Vagina (tissue), 2 donors: ENCODE measurements around the gene PLP1. TPM values are rescaled to one million over a fixed set of nuclear protein-coding genes. Genes with fewer than 3 reads are reported as not detected.
"Not testable (repeated sequence)": the region's sequence is repeated elsewhere in the genome, so short reads cannot be mapped to it uniquely, and the experiment has no call there.

Experiments
- DNase-seq, 2 donors: peaks; one replicate each; pipeline ENCODE4 v3.0.0-alpha.2; 2017; ENCODE audit errors: extremely low spot score in 2 of 2
- H3K27ac ChIP-seq: fragments of 200-600 bp; sonication (generic); one replicate; pipeline ENCODE4 v1.5.1; 2019
- H3K27me3 ChIP-seq: fragments of 200-600 bp; sonication (generic); one replicate; pipeline ENCODE4 v1.5.1; 2019
- H3K36me3 ChIP-seq, 2 donors: fragments of 200-600 bp; sonication (generic); one replicate each; pipeline ENCODE4 v1.5.1; 2017 to 2019
- H3K4me1 ChIP-seq: fragments of 200-600 bp; sonication (generic); one replicate; pipeline ENCODE4 v1.5.1; 2019
- H3K4me3 ChIP-seq, 2 donors: fragments of 200-600 bp; sonication (generic); 1 replicate in 1 of 2; 2 replicates in 1 of 2; pipeline ENCODE4 v1.5.1; 2016 to 2019
- H3K9me3 ChIP-seq: fragments of 200-600 bp; sonication (generic); one replicate; pipeline ENCODE4 v1.5.1; 2019
- POLR2A ChIP-seq, 2 donors: fragments of 450-650 bp; IDR thresholded peaks; one replicate each; pipeline ENCODE4 v1.6.1; 2017; ENCODE audit warnings: antibody characterized with exemption in 2 of 2, mild to moderate bottlenecking in 2 of 2, moderate library complexity in 2 of 2
- POLR2AphosphoS5 ChIP-seq, 2 donors: sonication (generic); formaldehyde crosslinking; IDR thresholded peaks; one replicate each; pipeline ENCODE4 v1.9.0; 2017; ENCODE audit warnings: antibody characterized with exemption in 2 of 2, mild to moderate bottlenecking in 2 of 2, low read depth in 1 of 2; ENCODE audit not compliant: insufficient read depth in 1 of 2
- intact Hi-C: fragments of 100-400 bp; cut with DNase I; formaldehyde crosslinking; loops from one replicate; pipeline ENCODE4 v1.15.1; 2023
- total RNA-seq: library from RNA; depleted of rRNA; stranded (reverse); fragments of >200 nt; gene quantifications from one replicate; pipeline ENCODE4 v1.2.3, GENCODE V29; 2016
- TF ChIP-seq, protein P1 (sequence below), 3 experiments: fragments of 450-650 bp in 2 of 3; fragments of 200-600 bp in 1 of 3; sonication (generic) in 1 of 3; IDR thresholded peaks; one replicate each; pipeline ENCODE4 v1.5.1; 2017 to 2019; ENCODE audit warnings: antibody characterized with exemption in 3 of 3, mild to moderate bottlenecking in 2 of 3, moderate library complexity in 2 of 3

Gene PLP1
- total RNA-seq, 1 donor from 2014 or later: 8.8 TPM

DNA sequence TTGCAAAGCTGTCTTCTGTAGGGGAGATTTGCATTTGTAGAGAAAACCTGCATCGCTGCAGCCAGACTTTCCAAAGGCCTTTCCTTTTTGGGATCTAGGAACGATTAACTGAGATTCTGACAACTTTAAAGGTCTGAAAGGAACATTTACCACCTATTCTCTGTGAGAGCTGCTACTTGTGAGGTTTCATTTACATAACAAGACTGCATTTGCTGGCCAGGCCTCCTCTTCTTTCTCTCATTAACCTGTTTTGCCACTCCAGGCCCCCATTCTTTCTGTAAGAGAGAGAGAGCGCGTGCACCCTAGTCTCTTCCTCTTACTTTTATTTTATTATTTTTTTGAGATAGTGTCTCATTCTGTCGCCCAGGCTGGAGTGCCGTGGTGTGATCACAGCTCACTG is 34.3 kb upstream of the PLP1 start:
- H3K27me3 ChIP-seq: no peaks in the 10 kb centered on the region
- no peaks in the 10 kb centered on the region for H3K36me3 ChIP-seq
- H3K27ac ChIP-seq: no peak overlapping the region
- DNase-seq: no peak
- intact Hi-C loops: no loop called here
- TF ChIP-seq, protein P1, sequence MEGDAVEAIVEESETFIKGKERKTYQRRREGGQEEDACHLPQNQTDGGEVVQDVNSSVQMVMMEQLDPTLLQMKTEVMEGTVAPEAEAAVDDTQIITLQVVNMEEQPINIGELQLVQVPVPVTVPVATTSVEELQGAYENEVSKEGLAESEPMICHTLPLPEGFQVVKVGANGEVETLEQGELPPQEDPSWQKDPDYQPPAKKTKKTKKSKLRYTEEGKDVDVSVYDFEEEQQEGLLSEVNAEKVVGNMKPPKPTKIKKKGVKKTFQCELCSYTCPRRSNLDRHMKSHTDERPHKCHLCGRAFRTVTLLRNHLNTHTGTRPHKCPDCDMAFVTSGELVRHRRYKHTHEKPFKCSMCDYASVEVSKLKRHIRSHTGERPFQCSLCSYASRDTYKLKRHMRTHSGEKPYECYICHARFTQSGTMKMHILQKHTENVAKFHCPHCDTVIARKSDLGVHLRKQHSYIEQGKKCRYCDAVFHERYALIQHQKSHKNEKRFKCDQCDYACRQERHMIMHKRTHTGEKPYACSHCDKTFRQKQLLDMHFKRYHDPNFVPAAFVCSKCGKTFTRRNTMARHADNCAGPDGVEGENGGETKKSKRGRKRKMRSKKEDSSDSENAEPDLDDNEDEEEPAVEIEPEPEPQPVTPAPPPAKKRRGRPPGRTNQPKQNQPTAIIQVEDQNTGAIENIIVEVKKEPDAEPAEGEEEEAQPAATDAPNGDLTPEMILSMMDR (IDR thresholded peaks at IDR 0.05): no peak
- TF ChIP-seq POLR2A (IDR thresholded peaks at IDR 0.05): no peak
- TF ChIP-seq POLR2AphosphoS5 (IDR thresholded peaks at IDR 0.05; ENCODE audit: insufficient read depth in 1 of 2, low read depth in 1 of 2): no peak
- H3K4me3 ChIP-seq: no peak overlapping the region
- H3K9me3 ChIP-seq: no peaks in the 10 kb centered on the region
- H3K4me1 ChIP-seq: no peaks in the 10 kb centered on the region

DNA sequence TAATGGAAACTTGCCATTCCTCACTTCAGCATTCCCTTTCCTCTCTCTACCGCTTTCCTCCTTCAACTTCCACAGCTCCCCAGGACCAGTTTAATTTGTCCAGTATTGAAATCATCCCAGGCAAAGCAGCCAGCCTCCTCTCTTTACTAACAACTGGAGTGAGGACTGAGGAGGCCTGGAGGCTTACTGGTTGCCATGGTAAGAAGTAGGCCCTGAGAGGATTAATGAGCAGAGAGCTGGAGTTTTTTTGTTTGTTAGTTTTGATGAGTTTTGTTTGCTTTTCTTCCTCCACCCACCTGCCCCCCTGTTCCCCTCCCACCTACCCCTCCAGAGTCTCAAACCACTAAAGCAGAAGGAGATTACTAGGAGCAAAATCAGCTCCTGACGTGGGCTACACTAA is 29.5 kb upstream of the PLP1 start:
- intact Hi-C loops: no loop called here
- H3K4me1 ChIP-seq: no peaks in the 10 kb centered on the region
- no peaks in the 10 kb centered on the region for H3K9me3 ChIP-seq
- H3K27ac ChIP-seq: no peak overlapping the region
- no peak overlapping the region for H3K4me3 ChIP-seq
- H3K36me3 ChIP-seq: no peaks in the 10 kb centered on the region
- TF ChIP-seq POLR2AphosphoS5 (IDR thresholded peaks at IDR 0.05; ENCODE audit: insufficient read depth in 1 of 2, low read depth in 1 of 2) (no peak), POLR2A (IDR thresholded peaks at IDR 0.05) (no peak)
- TF ChIP-seq, protein P1 (IDR thresholded peaks at IDR 0.05): no peak
- DNase-seq: no peak
- no peaks in the 10 kb centered on the region for H3K27me3 ChIP-seq

DNA sequence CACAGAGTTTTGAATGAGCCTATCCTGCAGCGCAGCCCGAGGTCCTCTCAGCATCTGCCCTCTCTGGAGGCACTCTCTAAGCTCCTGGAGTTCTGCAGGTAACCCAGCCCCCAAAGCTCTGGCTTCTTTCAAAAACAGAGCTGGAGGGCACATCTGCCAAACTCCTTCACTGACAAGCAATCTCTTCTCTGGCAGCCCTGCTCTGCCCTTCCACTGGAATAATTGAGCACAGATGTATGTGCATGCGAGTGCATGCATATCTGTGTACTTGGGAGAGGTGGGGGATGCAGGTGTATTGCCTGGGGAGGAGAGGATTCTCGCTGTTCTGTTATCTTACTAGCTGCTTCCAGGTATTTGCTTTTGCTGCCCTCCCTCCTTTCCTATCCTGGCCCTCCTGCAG is 22.2 kb upstream of the PLP1 start:
- intact Hi-C loops: no loop called here
- TF ChIP-seq, protein P1 (IDR thresholded peaks at IDR 0.05): no peak
- TF ChIP-seq POLR2AphosphoS5 (IDR thresholded peaks at IDR 0.05; ENCODE audit: insufficient read depth in 1 of 2, low read depth in 1 of 2): no peak
- TF ChIP-seq POLR2A (IDR thresholded peaks at IDR 0.05): no peak
- no peak for DNase-seq
- H3K27me3 ChIP-seq: no peaks in the 10 kb centered on the region
- H3K27ac ChIP-seq: no peak overlapping the region
- H3K4me1 ChIP-seq: no peaks in the 10 kb centered on the region
- no peaks in the 10 kb centered on the region for H3K36me3 ChIP-seq
- H3K9me3 ChIP-seq: no peaks in the 10 kb centered on the region
- H3K4me3 ChIP-seq: no peak overlapping the region

DNA sequence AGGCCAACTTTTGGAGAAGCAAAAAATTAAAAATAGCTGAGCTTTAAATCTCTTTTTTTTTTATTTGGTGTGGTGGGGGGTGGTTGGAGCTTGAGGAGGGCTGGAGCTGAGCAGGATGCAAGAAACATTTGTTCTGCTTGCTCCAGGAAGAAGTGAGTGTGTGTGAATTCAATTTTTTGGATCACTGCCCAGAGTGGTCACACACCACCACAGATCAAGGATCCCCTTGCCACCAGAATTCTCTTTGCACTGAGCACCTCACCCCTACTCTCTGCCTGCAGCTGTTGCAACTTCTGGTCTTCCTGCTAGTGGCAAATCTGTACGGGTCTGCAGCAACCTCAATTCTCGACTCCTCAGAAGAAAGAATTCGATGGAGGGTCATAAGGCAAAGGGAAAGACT is 19.9 kb upstream of the PLP1 start:
- Histone ChIP-seq H3K27me3 (no peaks in the 10 kb centered on the region), H3K36me3 (no peaks in the 10 kb centered on the region), H3K27ac (no peak overlapping the region), H3K9me3 (no peaks in the 10 kb centered on the region), H3K4me1 (no peaks in the 10 kb centered on the region), H3K4me3 (no peak overlapping the region)
- no peak for TF ChIP-seq POLR2A (IDR thresholded peaks at IDR 0.05)
- DNase-seq: no peak
- intact Hi-C loops: no loop called here

DNA sequence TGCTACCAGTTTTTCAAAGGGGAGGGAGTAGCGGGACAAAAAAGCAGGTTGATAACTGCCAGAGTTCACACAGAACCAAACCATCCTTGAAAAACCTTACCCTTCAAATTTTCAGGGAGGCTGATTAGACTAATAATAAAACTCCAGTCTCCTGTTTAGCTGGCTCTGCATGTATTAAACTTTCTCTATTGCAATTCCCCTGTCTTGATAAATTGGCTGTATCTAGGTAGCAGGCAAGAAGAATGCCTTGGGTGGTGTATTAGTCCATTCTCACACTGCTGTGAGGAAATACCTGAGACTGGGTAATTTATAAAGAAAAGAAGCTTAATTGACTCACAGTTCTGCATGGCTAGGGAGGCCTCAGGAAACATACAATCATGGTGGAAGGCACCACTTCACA is 18.1 kb upstream of the PLP1 start:
- Histone ChIP-seq H3K4me1 (no peaks in the 10 kb centered on the region), H3K9me3 (no peaks in the 10 kb centered on the region), H3K27ac (no peak overlapping the region), H3K4me3 (no peak overlapping the region), H3K27me3 (no peaks in the 10 kb centered on the region), H3K36me3 (no peaks in the 10 kb centered on the region)
- DNase-seq: no peak
- TF ChIP-seq POLR2AphosphoS5 (IDR thresholded peaks at IDR 0.05; ENCODE audit: insufficient read depth in 1 of 2, low read depth in 1 of 2): no peak
- TF ChIP-seq, protein P1 (IDR thresholded peaks at IDR 0.05): no peak
- TF ChIP-seq POLR2A (IDR thresholded peaks at IDR 0.05): no peak
- intact Hi-C loops: no loop called here

DNA sequence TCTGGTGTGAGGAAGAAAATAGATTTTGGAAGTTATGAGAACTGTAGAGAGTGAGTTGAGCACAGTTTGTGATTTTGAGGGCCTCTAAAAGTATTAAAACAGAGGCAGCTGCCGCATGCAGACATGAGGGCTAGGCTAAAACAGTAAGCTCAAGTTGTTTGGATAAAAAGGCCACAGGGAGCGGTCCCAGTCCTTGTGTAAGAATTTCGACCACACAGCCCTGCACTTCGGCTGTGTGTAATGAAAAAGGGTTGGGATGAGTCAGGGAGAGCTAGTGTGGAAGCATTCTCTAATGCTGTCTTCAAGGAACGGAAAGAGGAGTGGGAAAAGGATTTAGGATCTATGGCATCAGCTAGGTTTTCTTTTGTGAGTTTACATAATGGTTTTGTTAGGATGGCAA is 13.1 kb upstream of the PLP1 start:
- intact Hi-C loops, H3K36me3 ChIP-seq, H3K4me1 ChIP-seq, H3K27me3 ChIP-seq, DNase-seq, H3K27ac ChIP-seq, H3K4me3 ChIP-seq, H3K9me3 ChIP-seq: not testable (repeated sequence)

DNA sequence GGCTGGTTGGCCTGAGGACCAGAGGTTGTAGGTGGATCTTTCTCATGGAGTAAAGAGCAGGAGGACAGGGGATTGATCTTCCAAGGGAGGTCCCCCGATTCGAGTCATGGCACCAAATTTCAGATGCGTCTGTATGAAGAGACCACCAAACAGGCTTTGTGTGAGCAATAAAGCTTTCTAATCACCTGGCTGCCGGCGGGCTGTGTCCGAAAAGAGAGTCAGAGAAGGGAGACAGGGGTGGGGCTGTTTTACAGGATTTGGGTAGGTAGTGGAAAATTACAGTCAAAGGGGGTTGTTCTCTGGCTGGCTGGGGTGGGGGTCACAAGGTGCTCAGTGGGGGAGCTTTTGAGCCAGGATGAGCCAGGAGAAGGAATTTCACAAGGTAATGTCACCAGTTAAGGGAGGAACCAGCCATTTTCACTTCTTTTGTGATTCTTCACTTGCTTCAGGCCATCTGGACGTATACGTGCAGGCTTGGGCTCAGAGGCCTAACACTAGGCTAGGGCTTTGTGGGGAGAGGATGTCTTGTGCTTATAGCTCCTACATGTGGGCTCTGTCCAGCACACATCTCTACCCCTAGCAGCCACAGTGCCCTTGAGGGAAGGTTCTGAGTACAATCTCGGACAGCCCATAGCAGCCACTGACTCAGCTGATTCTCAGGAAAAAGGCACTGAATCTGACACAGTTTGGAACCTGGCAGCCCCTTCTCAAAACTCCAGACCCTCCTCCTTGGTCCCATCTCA is 9.7 kb upstream of the PLP1 start:
- H3K9me3 ChIP-seq, intact Hi-C loops: not testable (repeated sequence)

More for the DNA sequence above, 9.7 kb upstream of the PLP1 start:
- H3K36me3 ChIP-seq, H3K4me1 ChIP-seq, DNase-seq, H3K27ac ChIP-seq, H3K4me3 ChIP-seq, H3K27me3 ChIP-seq: not testable (repeated sequence)
